NB4 (cell line): ENCODE measurements around the gene HCN3.

Experiments used
- POLR2A ChIP-seq: IDR thresholded peaks from 2 replicates; pipeline ENCODE4 v1.6.1; 2011; ENCODE audit warnings: mild to moderate bottlenecking; ENCODE audit not compliant: insufficient read length; ENCODE audit errors: extremely low read depth
- TF ChIP-seq, protein P1 (sequence below): IDR thresholded peaks from one replicate; pipeline ENCODE4 v1.5.1; 2012; ENCODE audit warnings: low read depth, low read length
- TF ChIP-seq, protein P2 (sequence below): IDR thresholded peaks from 2 replicates; pipeline ENCODE4 v1.6.1; 2011; ENCODE audit warnings: low read depth, low read length

GRCh38 chr1:155309423-155310021, 32.3 kb downstream of the HCN3 start:
- TF ChIP-seq POLR2A, result no peak
- TF ChIP-seq, protein P1, sequence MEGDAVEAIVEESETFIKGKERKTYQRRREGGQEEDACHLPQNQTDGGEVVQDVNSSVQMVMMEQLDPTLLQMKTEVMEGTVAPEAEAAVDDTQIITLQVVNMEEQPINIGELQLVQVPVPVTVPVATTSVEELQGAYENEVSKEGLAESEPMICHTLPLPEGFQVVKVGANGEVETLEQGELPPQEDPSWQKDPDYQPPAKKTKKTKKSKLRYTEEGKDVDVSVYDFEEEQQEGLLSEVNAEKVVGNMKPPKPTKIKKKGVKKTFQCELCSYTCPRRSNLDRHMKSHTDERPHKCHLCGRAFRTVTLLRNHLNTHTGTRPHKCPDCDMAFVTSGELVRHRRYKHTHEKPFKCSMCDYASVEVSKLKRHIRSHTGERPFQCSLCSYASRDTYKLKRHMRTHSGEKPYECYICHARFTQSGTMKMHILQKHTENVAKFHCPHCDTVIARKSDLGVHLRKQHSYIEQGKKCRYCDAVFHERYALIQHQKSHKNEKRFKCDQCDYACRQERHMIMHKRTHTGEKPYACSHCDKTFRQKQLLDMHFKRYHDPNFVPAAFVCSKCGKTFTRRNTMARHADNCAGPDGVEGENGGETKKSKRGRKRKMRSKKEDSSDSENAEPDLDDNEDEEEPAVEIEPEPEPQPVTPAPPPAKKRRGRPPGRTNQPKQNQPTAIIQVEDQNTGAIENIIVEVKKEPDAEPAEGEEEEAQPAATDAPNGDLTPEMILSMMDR, result no peak
- TF ChIP-seq, protein P2, sequence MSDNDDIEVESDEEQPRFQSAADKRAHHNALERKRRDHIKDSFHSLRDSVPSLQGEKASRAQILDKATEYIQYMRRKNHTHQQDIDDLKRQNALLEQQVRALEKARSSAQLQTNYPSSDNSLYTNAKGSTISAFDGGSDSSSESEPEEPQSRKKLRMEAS, result no peak
